Measurements from ENCODE around the gene LIMCH1.

DNA sequence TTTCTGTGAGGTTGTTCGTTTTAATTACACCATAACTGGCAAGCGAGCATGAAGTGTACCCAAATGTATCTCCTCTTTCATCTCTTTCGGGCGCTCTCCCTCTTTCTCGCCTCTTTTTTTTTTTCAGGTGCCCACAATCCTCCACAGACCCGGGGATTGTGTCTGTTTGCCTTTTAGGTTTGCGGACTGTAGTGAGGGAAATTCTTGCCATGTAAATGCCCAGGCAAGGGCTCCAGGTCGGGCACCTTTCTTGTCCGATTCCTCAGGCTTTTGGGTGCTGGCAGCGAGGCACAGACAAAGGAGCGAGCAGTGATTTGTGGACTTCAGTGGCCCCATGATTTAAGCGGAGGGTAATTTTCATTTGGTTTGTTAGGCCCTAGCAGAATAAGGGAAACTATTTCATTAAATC, 211.7 kb downstream of the LIMCH1 start:
- TF ChIP-seq POLR2A (IDR thresholded peaks at IDR 0.05): no peak
- TF ChIP-seq, protein P1, sequence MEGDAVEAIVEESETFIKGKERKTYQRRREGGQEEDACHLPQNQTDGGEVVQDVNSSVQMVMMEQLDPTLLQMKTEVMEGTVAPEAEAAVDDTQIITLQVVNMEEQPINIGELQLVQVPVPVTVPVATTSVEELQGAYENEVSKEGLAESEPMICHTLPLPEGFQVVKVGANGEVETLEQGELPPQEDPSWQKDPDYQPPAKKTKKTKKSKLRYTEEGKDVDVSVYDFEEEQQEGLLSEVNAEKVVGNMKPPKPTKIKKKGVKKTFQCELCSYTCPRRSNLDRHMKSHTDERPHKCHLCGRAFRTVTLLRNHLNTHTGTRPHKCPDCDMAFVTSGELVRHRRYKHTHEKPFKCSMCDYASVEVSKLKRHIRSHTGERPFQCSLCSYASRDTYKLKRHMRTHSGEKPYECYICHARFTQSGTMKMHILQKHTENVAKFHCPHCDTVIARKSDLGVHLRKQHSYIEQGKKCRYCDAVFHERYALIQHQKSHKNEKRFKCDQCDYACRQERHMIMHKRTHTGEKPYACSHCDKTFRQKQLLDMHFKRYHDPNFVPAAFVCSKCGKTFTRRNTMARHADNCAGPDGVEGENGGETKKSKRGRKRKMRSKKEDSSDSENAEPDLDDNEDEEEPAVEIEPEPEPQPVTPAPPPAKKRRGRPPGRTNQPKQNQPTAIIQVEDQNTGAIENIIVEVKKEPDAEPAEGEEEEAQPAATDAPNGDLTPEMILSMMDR (IDR thresholded peaks at IDR 0.05): no peak

Data from testis (tissue), 2 donors.